Measurements from ENCODE around the gene PJVK. TPM values are rescaled to one million over a fixed set of nuclear protein-coding genes. Genes with fewer than 3 reads are reported as not detected.
"Not testable (repeated sequence)": the region's sequence is repeated elsewhere in the genome, so short reads cannot be mapped to it uniquely, and the experiment has no call there.

PJVK gene
- total RNA-seq, 1 donor from 2014 or later, result 0.91 TPM

DNA sequence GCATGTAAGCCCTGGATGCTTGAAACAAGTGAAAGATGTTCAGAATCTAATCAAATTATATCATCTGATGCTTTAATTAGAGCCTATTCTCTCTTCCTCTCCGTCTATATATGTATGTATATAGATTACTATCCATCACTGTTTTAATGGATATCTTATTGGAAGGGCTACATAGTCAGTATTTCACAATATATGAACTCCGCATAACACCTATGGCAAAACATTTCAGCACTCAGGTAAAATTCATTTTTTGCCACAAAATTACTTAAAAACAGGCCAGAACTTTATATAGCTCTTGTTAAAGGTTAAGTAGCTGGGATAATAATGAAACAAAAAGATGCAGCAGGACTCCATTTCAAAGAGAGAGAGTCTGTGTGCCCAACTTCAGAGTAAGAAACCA, 1.2 kb downstream of the PJVK start:
- H3K36me3 ChIP-seq, result peaks cover 9% of the 10 kb centered on the region
- H3K4me3 ChIP-seq, result peak overlapping the region; percentile 91
- intact Hi-C loops (cut with micrococcal nuclease), result no loop called here
- no peaks in the 10 kb centered on the region for H3K27me3 ChIP-seq (ENCODE audit: low read depth)
- H3K4me1 ChIP-seq, result peaks cover 44% of the 10 kb centered on the region
- TF ChIP-seq, protein P1, sequence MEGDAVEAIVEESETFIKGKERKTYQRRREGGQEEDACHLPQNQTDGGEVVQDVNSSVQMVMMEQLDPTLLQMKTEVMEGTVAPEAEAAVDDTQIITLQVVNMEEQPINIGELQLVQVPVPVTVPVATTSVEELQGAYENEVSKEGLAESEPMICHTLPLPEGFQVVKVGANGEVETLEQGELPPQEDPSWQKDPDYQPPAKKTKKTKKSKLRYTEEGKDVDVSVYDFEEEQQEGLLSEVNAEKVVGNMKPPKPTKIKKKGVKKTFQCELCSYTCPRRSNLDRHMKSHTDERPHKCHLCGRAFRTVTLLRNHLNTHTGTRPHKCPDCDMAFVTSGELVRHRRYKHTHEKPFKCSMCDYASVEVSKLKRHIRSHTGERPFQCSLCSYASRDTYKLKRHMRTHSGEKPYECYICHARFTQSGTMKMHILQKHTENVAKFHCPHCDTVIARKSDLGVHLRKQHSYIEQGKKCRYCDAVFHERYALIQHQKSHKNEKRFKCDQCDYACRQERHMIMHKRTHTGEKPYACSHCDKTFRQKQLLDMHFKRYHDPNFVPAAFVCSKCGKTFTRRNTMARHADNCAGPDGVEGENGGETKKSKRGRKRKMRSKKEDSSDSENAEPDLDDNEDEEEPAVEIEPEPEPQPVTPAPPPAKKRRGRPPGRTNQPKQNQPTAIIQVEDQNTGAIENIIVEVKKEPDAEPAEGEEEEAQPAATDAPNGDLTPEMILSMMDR (IDR thresholded peaks at IDR 0.05; ENCODE audit: borderline replicate concordance), result no peak
- DNase-seq, result no peak
- no peak overlapping the region for H3K27ac ChIP-seq (replicated peaks)
- no peaks in the 10 kb centered on the region for H3K9me3 ChIP-seq (replicated peaks)

DNA sequence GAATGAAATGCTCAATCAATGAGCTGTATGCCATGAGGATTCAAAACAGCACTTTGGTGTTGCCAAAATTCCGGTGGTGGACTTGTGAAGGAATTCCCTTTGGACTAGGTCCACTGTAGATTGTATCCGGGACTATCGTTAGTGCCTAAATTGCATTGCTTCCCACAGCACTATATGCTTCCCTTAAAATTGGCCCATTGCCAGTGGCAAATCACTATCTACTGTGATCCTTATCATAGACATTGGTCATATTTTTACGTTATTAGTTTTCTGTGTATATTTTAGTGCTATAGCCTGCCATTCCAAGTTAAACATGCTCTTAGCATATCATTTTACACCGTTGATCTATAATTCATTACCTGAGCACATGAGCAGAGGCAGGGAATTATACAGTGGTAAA, 1.7 kb downstream of the PJVK start:
- Histone ChIP-seq H3K9me3 (replicated peaks) (no peaks in the 10 kb centered on the region), H3K27me3 (ENCODE audit: low read depth) (no peaks in the 10 kb centered on the region), H3K27ac (replicated peaks) (no peak overlapping the region), H3K4me3 (no peak overlapping the region), H3K36me3 (peaks cover 9% of the 10 kb centered on the region), H3K4me1 (peaks cover 41% of the 10 kb centered on the region)
- intact Hi-C loops (cut with micrococcal nuclease), result no loop called here
- TF ChIP-seq, protein P1 (IDR thresholded peaks at IDR 0.05; ENCODE audit: borderline replicate concordance), result no peak
- DNase-seq, result no peak

DNA sequence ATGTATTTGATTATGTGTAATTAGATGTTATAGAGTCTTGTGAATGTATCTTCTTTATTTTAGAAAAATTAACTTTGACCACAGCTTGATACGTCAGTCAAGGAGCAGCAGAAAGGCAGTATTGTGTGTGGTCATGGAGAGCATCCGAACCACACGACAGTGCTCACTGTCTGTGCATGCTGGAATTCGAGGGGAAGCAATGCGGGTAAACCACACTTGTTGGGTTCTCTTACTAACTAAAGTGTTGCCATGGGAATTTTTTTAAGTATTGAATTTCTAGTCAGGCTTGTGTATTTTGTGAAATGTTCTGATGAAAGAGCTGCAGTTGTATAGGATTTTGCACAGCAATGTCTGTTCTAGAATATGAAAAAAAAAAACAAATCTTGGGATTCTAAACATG, 4.8 kb downstream of the PJVK start:
- TF ChIP-seq, protein P1 (IDR thresholded peaks at IDR 0.05; ENCODE audit: borderline replicate concordance), result no peak
- no peaks in the 10 kb centered on the region for H3K9me3 ChIP-seq (replicated peaks)
- intact Hi-C loops (cut with micrococcal nuclease), result no loop called here
- H3K4me1 ChIP-seq, result peaks cover 11% of the 10 kb centered on the region
- H3K4me3 ChIP-seq, result no peak overlapping the region
- H3K27me3 ChIP-seq (ENCODE audit: low read depth), result no peaks in the 10 kb centered on the region
- no peak for DNase-seq
- no peaks in the 10 kb centered on the region for H3K36me3 ChIP-seq
- H3K27ac ChIP-seq (replicated peaks), result no peak overlapping the region

DNA sequence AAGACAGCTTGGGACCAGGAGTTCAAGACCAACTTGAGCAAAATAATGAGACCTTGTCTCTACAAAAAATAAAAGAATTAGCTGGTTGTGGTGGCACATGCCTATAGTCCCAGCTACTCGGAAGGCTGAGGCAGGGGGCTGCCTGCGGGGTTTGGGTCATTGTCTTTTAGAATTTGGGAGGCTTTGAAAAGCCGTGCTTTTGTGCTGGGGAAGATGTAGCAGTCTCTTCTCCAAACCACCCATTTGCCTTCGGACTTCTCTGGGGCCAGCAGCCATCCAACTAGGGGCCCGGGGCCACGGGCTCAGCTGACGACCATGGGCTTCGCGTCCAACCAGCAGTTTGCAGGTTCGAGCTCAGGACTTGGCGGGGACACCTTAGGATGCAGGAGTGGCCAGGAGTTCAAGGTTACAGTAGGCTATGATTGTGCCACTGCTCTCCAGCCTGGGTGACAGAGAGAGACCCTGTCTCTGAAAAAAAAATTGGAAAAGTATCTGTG, 6.3 kb downstream of the PJVK start:
- H3K4me3 ChIP-seq, result no peak overlapping the region
- H3K4me1 ChIP-seq, result no peaks in the 10 kb centered on the region
- H3K9me3 ChIP-seq (replicated peaks), result no peaks in the 10 kb centered on the region
- intact Hi-C loops (cut with micrococcal nuclease), result no loop called here
- H3K36me3 ChIP-seq, result no peaks in the 10 kb centered on the region
- H3K27ac ChIP-seq (replicated peaks), result no peak overlapping the region
- DNase-seq, result no peak
- TF ChIP-seq, protein P1 (IDR thresholded peaks at IDR 0.05; ENCODE audit: borderline replicate concordance), result no peak
- H3K27me3 ChIP-seq (ENCODE audit: low read depth), result no peaks in the 10 kb centered on the region

DNA sequence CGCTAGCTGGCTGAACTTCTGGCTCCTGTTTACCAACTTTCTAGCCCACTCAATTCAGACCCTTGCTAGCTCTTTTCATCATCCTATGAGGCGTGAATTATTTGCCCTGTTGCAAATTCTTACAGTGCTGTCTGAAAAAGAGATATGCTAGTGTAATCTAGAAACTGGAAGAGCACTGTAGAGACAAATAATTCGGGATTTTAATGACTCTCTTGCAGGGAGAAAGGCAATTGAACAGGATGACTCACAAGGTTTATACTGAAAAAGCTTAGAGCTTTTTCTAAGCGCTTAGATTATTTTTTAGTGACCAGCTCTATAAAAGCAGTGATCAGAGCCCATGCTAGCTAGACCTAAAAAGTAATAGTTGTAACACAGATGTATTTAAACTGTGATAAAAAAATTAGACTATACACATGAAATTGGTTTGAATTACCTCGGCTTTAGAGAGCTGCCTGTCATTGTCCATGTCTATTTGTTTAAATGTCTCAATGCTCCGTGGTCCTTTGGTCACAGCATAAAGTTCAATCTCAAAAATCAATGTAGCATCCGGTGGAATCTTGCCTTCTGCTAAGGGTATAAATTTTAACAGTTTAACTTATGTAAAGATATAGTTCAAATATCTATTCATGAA, 18.2 kb downstream of the PJVK start:
- intact Hi-C loops (cut with micrococcal nuclease), result no loop called here
- peaks cover 14% of the 10 kb centered on the region for H3K36me3 ChIP-seq
- DNase-seq, result no peak
- peaks cover 6% of the 10 kb centered on the region for H3K4me1 ChIP-seq
- H3K9me3 ChIP-seq (replicated peaks), result no peaks in the 10 kb centered on the region
- H3K27ac ChIP-seq (replicated peaks), result no peak overlapping the region
- TF ChIP-seq, protein P1 (IDR thresholded peaks at IDR 0.05; ENCODE audit: borderline replicate concordance), result no peak
- no peak overlapping the region for H3K4me3 ChIP-seq
- H3K27me3 ChIP-seq (ENCODE audit: low read depth), result no peaks in the 10 kb centered on the region

DNA sequence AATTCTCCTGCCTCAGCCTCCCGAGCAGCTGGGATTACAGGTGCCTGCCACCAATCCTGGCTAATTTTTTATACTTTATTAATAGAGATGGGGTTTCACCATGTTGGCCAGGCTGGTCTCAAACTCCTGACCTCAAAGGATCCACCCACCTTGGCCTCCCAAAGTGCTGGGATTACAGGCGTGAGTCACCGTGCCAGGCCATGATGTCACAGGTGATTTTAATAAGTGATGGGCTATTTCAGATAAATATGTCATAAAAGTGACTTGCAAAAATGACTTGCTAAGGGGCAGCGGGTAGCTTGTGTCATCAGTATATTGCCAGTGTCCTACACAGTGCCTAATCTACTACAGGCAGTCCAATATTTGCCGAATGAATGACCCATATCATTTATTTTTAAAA, 20.1 kb downstream of the PJVK start:
- H3K4me1 ChIP-seq; H3K4me3 ChIP-seq; DNase-seq; H3K27ac ChIP-seq (replicated peaks); H3K36me3 ChIP-seq; H3K27me3 ChIP-seq (ENCODE audit: low read depth); intact Hi-C loops (cut with micrococcal nuclease); H3K9me3 ChIP-seq (replicated peaks): not testable (repeated sequence)
